Vagina (tissue), 2 donors: ENCODE measurements around the gene RPH3AL. TPM values are rescaled to one million over a fixed set of nuclear protein-coding genes. Genes with fewer than 3 reads are reported as not detected.

ENCODE experiments used
- DNase-seq, 2 donors: peaks; one replicate each; pipeline ENCODE4 v3.0.0-alpha.2; 2017; ENCODE audit errors: extremely low spot score in 2 of 2
- H3K27ac ChIP-seq: fragments of 200-600 bp; sonication (generic); one replicate; pipeline ENCODE4 v1.5.1; 2019
- H3K27me3 ChIP-seq: fragments of 200-600 bp; sonication (generic); one replicate; pipeline ENCODE4 v1.5.1; 2019
- H3K36me3 ChIP-seq, 2 donors: fragments of 200-600 bp; sonication (generic); one replicate each; pipeline ENCODE4 v1.5.1; 2017 to 2019
- H3K4me1 ChIP-seq: fragments of 200-600 bp; sonication (generic); one replicate; pipeline ENCODE4 v1.5.1; 2019
- H3K4me3 ChIP-seq, 2 donors: fragments of 200-600 bp; sonication (generic); 1 replicate in 1 of 2; 2 replicates in 1 of 2; pipeline ENCODE4 v1.5.1; 2016 to 2019
- H3K9me3 ChIP-seq: fragments of 200-600 bp; sonication (generic); one replicate; pipeline ENCODE4 v1.5.1; 2019
- POLR2A ChIP-seq, 2 donors: fragments of 450-650 bp; IDR thresholded peaks; one replicate each; pipeline ENCODE4 v1.6.1; 2017; ENCODE audit warnings: antibody characterized with exemption in 2 of 2, mild to moderate bottlenecking in 2 of 2, moderate library complexity in 2 of 2
- POLR2AphosphoS5 ChIP-seq, 2 donors: sonication (generic); formaldehyde crosslinking; IDR thresholded peaks; one replicate each; pipeline ENCODE4 v1.9.0; 2017; ENCODE audit warnings: antibody characterized with exemption in 2 of 2, mild to moderate bottlenecking in 2 of 2, low read depth in 1 of 2; ENCODE audit not compliant: insufficient read depth in 1 of 2
- intact Hi-C: fragments of 100-400 bp; cut with DNase I; formaldehyde crosslinking; loops from one replicate; pipeline ENCODE4 v1.15.1; 2023
- total RNA-seq: library from RNA; depleted of rRNA; stranded (reverse); fragments of >200 nt; gene quantifications from one replicate; pipeline ENCODE4 v1.2.3, GENCODE V29; 2016
- TF ChIP-seq, protein P1 (sequence below), 3 experiments: fragments of 450-650 bp in 2 of 3; fragments of 200-600 bp in 1 of 3; sonication (generic) in 1 of 3; IDR thresholded peaks; one replicate each; pipeline ENCODE4 v1.5.1; 2017 to 2019; ENCODE audit warnings: antibody characterized with exemption in 3 of 3, mild to moderate bottlenecking in 2 of 3, moderate library complexity in 2 of 3

RPH3AL gene
- total RNA-seq, 1 donor from 2014 or later: 43.5 TPM

- no peaks in the 10 kb centered on the region for H3K27me3 ChIP-seq
- TF ChIP-seq, protein P1, sequence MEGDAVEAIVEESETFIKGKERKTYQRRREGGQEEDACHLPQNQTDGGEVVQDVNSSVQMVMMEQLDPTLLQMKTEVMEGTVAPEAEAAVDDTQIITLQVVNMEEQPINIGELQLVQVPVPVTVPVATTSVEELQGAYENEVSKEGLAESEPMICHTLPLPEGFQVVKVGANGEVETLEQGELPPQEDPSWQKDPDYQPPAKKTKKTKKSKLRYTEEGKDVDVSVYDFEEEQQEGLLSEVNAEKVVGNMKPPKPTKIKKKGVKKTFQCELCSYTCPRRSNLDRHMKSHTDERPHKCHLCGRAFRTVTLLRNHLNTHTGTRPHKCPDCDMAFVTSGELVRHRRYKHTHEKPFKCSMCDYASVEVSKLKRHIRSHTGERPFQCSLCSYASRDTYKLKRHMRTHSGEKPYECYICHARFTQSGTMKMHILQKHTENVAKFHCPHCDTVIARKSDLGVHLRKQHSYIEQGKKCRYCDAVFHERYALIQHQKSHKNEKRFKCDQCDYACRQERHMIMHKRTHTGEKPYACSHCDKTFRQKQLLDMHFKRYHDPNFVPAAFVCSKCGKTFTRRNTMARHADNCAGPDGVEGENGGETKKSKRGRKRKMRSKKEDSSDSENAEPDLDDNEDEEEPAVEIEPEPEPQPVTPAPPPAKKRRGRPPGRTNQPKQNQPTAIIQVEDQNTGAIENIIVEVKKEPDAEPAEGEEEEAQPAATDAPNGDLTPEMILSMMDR (IDR thresholded peaks at IDR 0.05): no peak
- TF ChIP-seq POLR2AphosphoS5 (IDR thresholded peaks at IDR 0.05; ENCODE audit: insufficient read depth in 1 of 2, low read depth in 1 of 2) (no peak), POLR2A (IDR thresholded peaks at IDR 0.05) (no peak)
- H3K4me1 ChIP-seq: no peaks in the 10 kb centered on the region
- H3K36me3 ChIP-seq: no peaks in the 10 kb centered on the region
- H3K4me3 ChIP-seq: no peak overlapping the region
- no peak overlapping the region for H3K27ac ChIP-seq
- DNase-seq: no peak
- intact Hi-C loops: no loop called here
- H3K9me3 ChIP-seq: no peaks in the 10 kb centered on the region
Observed at GRCh38 chr17:292531-293382, 59.9 kb downstream of the RPH3AL start.

DNA sequence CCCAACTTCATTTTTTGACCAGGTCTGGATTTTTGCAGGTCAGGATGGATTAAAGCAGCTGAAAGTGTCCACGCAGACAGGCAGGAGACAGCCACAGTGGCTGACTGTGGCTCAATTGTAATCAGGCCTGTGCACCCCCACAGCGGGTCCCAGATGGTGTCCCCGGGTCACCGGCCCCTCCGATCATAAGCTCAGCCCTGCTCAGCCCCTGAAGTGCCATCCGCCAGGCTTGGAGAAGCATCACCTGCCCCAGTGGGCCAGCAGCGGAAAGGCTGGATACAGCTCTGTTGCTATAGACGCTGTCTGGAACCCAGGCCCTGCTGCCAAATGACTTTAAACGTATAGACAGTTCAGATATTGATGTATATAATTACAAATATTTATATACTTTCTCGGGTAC, 60.6 kb downstream of the RPH3AL start:
- no peak overlapping the region for H3K4me3 ChIP-seq
- TF ChIP-seq, protein P1 (IDR thresholded peaks at IDR 0.05): no peak
- TF ChIP-seq POLR2AphosphoS5 (IDR thresholded peaks at IDR 0.05; ENCODE audit: insufficient read depth in 1 of 2, low read depth in 1 of 2): no peak
- no peak for TF ChIP-seq POLR2A (IDR thresholded peaks at IDR 0.05)
- H3K27ac ChIP-seq: no peak overlapping the region
- no peaks in the 10 kb centered on the region for H3K27me3 ChIP-seq
- DNase-seq: no peak
- H3K4me1 ChIP-seq: no peaks in the 10 kb centered on the region
- intact Hi-C loops: no loop called here
- H3K36me3 ChIP-seq: no peaks in the 10 kb centered on the region
- H3K9me3 ChIP-seq: no peaks in the 10 kb centered on the region

GRCh38 chr17:291587-291986, 61.0 kb downstream of the RPH3AL start:
- Histone ChIP-seq H3K9me3 (no peaks in the 10 kb centered on the region), H3K36me3 (no peaks in the 10 kb centered on the region), H3K4me3 (no peak overlapping the region), H3K27me3 (no peaks in the 10 kb centered on the region), H3K27ac (no peak overlapping the region), H3K4me1 (no peaks in the 10 kb centered on the region)
- no peak for DNase-seq
- TF ChIP-seq, protein P1 (IDR thresholded peaks at IDR 0.05): no peak
- TF ChIP-seq POLR2A (IDR thresholded peaks at IDR 0.05) (no peak), POLR2AphosphoS5 (IDR thresholded peaks at IDR 0.05; ENCODE audit: insufficient read depth in 1 of 2, low read depth in 1 of 2) (no peak)
- intact Hi-C loops: no loop called here

GRCh38 chr17:290626-291025, 62.0 kb downstream of the RPH3AL start:
- H3K4me1 ChIP-seq: no peaks in the 10 kb centered on the region
- H3K36me3 ChIP-seq: no peaks in the 10 kb centered on the region
- no peak for DNase-seq
- TF ChIP-seq POLR2A (IDR thresholded peaks at IDR 0.05): no peak
- TF ChIP-seq, protein P1 (IDR thresholded peaks at IDR 0.05): no peak
- TF ChIP-seq POLR2AphosphoS5 (IDR thresholded peaks at IDR 0.05; ENCODE audit: insufficient read depth in 1 of 2, low read depth in 1 of 2): no peak
- H3K4me3 ChIP-seq: no peak overlapping the region
- intact Hi-C loops: no loop called here
- H3K27me3 ChIP-seq: no peaks in the 10 kb centered on the region
- no peak overlapping the region for H3K27ac ChIP-seq
- no peaks in the 10 kb centered on the region for H3K9me3 ChIP-seq

DNA sequence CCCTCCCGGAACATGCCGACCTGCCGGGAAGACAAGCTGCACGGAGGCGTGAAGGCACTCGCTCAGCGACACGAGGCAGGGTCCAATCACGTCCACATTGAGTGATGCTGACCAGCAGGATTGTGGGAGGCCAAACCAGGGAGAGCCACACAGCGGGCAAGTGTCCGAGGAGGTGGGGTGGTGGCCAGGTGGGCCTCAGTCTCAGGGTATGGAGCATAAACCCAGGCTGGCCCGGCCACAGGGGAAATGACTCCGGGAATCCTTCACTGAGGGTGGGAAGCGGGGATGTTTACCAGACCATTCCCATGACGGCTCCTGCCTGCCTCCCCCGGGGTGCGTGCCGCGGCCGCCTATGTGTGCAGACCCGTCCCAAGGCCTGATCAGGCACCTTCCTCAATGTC, 62.5 kb downstream of the RPH3AL start:
- intact Hi-C loops: no loop called here
- no peaks in the 10 kb centered on the region for H3K9me3 ChIP-seq
- H3K27ac ChIP-seq: no peak overlapping the region
- H3K4me3 ChIP-seq: no peak overlapping the region
- no peak for DNase-seq
- H3K27me3 ChIP-seq: no peaks in the 10 kb centered on the region
- H3K36me3 ChIP-seq: no peaks in the 10 kb centered on the region
- TF ChIP-seq, protein P1 (IDR thresholded peaks at IDR 0.05): no peak
- TF ChIP-seq POLR2AphosphoS5 (IDR thresholded peaks at IDR 0.05; ENCODE audit: insufficient read depth in 1 of 2, low read depth in 1 of 2) (no peak), POLR2A (IDR thresholded peaks at IDR 0.05) (no peak)
- H3K4me1 ChIP-seq: no peaks in the 10 kb centered on the region
